SK-MEL-5 (cell line): Measurements from ENCODE around the gene SPRR2F. TPM values are rescaled to one million over a fixed set of nuclear protein-coding genes. Genes with fewer than 3 reads are reported as not detected.

ENCODE experiments used
- DNase-seq: peaks from one replicate; pipeline ENCODE4 v3.0.0-alpha.2; 2016; ENCODE audit warnings: low read depth, low spot score
- in situ Hi-C: cut with HindIII; loops from 2 replicates; pipeline ENCODE4 v1.10.0; 2016; ENCODE audit warnings: low sequenced_read_pairs, high pct_unique_total_duplicates, low pct_unique_long_range_greater_than_20kb
- small RNA-seq, 2 experiments: library from RNA; depleted of rRNA; stranded (forward); fragments of <200 nt; gene quantifications; one replicate each; pipeline ENCODE3, GENCODE V24; 2014
- total RNA-seq: library from RNA; depleted of rRNA; stranded (reverse); fragments of >200 nt; shearing (Covaris generic); gene quantifications from 2 replicates; pipeline ENCODE4 v1.2.3, GENCODE V29; 2014; rRNA removed

The SPRR2F gene
- total RNA-seq, 1 experiment from 2014 or later: 0.18 TPM

- DNase-seq: no peak
- in situ Hi-C loops: no loop called here
These were observed 17.6 kb downstream of the SPRR2F start for GRCh38 chr1:153095764-153096163.

- in situ Hi-C loops: no loop called here
- DNase-seq: no peak
These were observed 18.9 kb downstream of the SPRR2F start, which contains the start of gene SPRR2E for GRCh38 chr1:153094426-153094825. Gene SPRR2E (minus strand): TSS chr1:153094526. CDS start chr1:153093751, 775 bp downstream.

- no peak for DNase-seq
- in situ Hi-C loops: no loop called here
These were observed 25.7 kb downstream of the SPRR2F start for GRCh38 chr1:153087652-153088051.

- DNase-seq: no peak
- in situ Hi-C loops: no loop called here
These were observed 31.6 kb downstream of the SPRR2F start for GRCh38 chr1:153081736-153082135.

GRCh38 chr1:153072806-153073726, 40.2 kb downstream of the SPRR2F start:
- no peak for DNase-seq
- in situ Hi-C loops: no loop called here

GRCh38 chr1:153071511-153071910, 41.8 kb downstream of the SPRR2F start, which contains the start of gene SPRR2B:
Gene SPRR2B (minus strand): TSS chr1:153071611. CDS start chr1:153070839, 772 bp downstream.
- in situ Hi-C loops: no loop called here
- no peak for DNase-seq

- in situ Hi-C loops: no loop called here
- DNase-seq: peak; percentile 3
These were observed 43.1 kb downstream of the SPRR2F start for GRCh38 chr1:153070243-153070642.

Small RNAs within 50 kb of the gene (small RNA-seq; reads per million reads assigned to genes)
- gene SPRR2C: 0 reads per million in 2 experiments

Other genes with a start within 250 kb of the SPRR2F start
- not detected in 2 replicates for gene SMCP, start 235.2 kb downstream of the SPRR2F start, total RNA-seq
- not detected in 2 replicates for gene IVL, start 205.0 kb downstream of the SPRR2F start, total RNA-seq
- not detected in 2 replicates for gene SPRR5, start 166.3 kb downstream of the SPRR2F start, total RNA-seq
- not detected in 2 replicates for gene SPRR4, start 142.9 kb downstream of the SPRR2F start, total RNA-seq
- not detected in 2 replicates for gene SPRR1A, start 129.4 kb downstream of the SPRR2F start, total RNA-seq
- gene SPRR3, start 111.8 kb downstream of the SPRR2F start, total RNA-seq: not detected in 2 replicates
- not detected in 2 replicates for gene SPRR1B, start 82.3 kb downstream of the SPRR2F start, total RNA-seq
- 26.7 and 39.8 TPM in 2 replicates for gene SPRR2D, start 72.4 kb downstream of the SPRR2F start, total RNA-seq
- not detected in 2 replicates for gene SPRR2A, start 56.0 kb downstream of the SPRR2F start, total RNA-seq
- gene SPRR2B, start 41.9 kb downstream of the SPRR2F start, total RNA-seq: not detected in 2 replicates
- not detected in 2 replicates for gene SPRR2E, start 19.0 kb downstream of the SPRR2F start, total RNA-seq
- not detected in 2 replicates for gene SPRR2G, start 37.4 kb upstream of the SPRR2F start, total RNA-seq
- not detected in 2 replicates for gene LELP1, start 89.9 kb upstream of the SPRR2F start, total RNA-seq
- gene PRR9, start 104.1 kb upstream of the SPRR2F start, total RNA-seq: not detected in 2 replicates
- gene LORICRIN, start 146.2 kb upstream of the SPRR2F start, total RNA-seq: not detected in 2 replicates
- gene PGLYRP3, start 199.4 kb upstream of the SPRR2F start, total RNA-seq: not detected in 2 replicates
- gene PGLYRP4, start 235.3 kb upstream of the SPRR2F start, total RNA-seq: not detected in 2 replicates
- not detected in 2 replicates for gene S100A9, start 244.3 kb upstream of the SPRR2F start, total RNA-seq